WTC11 (cell line): ENCODE measurements around the gene CACYBP. TPM values are rescaled to one million over a fixed set of nuclear protein-coding genes. Genes with fewer than 3 reads are reported as not detected.

Source experiments
- ATAC-seq: fragments of 200-7000 bp; cut with Tn5 transposase; 2 replicates; pipeline ENCODE4 v1.10.0; 2021; ENCODE audit warnings: mild to moderate bottlenecking, moderate library complexity
- CTCF ChIA-PET: fragments of 300-600 bp; sonication (Branson Sonifier 250); formaldehyde crosslinking; loops from one replicate; lab custom pipeline; 2021; ENCODE audit warnings: antibody characterized with exemption; lab: Charles Lee
- POLR2A ChIA-PET: fragments of 350-600 bp; sonication (Branson Sonifier 250); formaldehyde crosslinking; loops from one replicate; lab custom pipeline; 2021; ENCODE audit warnings: antibody characterized with exemption; lab: Charles Lee
- DNase-seq: peaks from one replicate; pipeline ENCODE4 v3.0.0; 2021; ENCODE audit warnings: low spot score
- H3K27ac Mint-ChIP-seq: 2 replicates; pipeline ENCODE4 v1.8.0; 2021; ENCODE audit warnings: mixed read lengths
- H3K27me3 Mint-ChIP-seq: 2 replicates; pipeline ENCODE4 v1.8.0; 2021; ENCODE audit warnings: low read depth, mild to moderate bottlenecking, moderate library complexity, mixed read lengths
- H3K36me3 Mint-ChIP-seq: 2 replicates; pipeline ENCODE4 v1.8.0; 2021; ENCODE audit warnings: mixed read lengths
- H3K4me1 Mint-ChIP-seq: 2 replicates; pipeline ENCODE4 v1.8.0; 2022; ENCODE audit warnings: mixed read lengths
- H3K4me3 Mint-ChIP-seq: 2 replicates; pipeline ENCODE4 v1.8.0; 2021; ENCODE audit warnings: mild to moderate bottlenecking, moderate library complexity, mixed read lengths
- H3K9me3 Mint-ChIP-seq: 2 replicates; pipeline ENCODE4 v1.8.0; 2021; ENCODE audit warnings: mixed read lengths
- AFF4 ChIP-seq: sonication (generic); formaldehyde crosslinking; IDR thresholded peaks from 2 replicates; pipeline ENCODE4 v1.8.1; 2023; ENCODE audit warnings: mild to moderate bottlenecking, missing genetic modification reagents, borderline replicate concordance
- AR ChIP-seq: fragments of 250-450 bp; sonication (Bioruptor Pico); IDR thresholded peaks from 2 replicates; pipeline ENCODE4 v1.9.0; 2021; ENCODE audit warnings: mild to moderate bottlenecking
- ATF1 ChIP-seq: sonication (generic); formaldehyde crosslinking; IDR thresholded peaks from 2 replicates; pipeline ENCODE4 v1.8.1; 2023; ENCODE audit warnings: mild to moderate bottlenecking, moderate library complexity, missing genetic modification reagents
- ATF6 ChIP-seq: sonication (generic); formaldehyde crosslinking; IDR thresholded peaks from 2 replicates; pipeline ENCODE4 v1.8.1; 2023; ENCODE audit warnings: mild to moderate bottlenecking, missing genetic modification reagents
- CBFB ChIP-seq: sonication (generic); formaldehyde crosslinking; IDR thresholded peaks from 2 replicates; pipeline ENCODE4 v1.8.1; 2022; ENCODE audit warnings: mild to moderate bottlenecking, low read depth, missing genetic modification reagents
- CTCF ChIP-seq: fragments of 200-600 bp; IDR thresholded peaks from 2 replicates; pipeline ENCODE4 v1.8.0; 2022; ENCODE audit warnings: antibody characterized with exemption
- EMX1 ChIP-seq: fragments of 250-450 bp; sonication (Bioruptor Pico); IDR thresholded peaks from 2 replicates; pipeline ENCODE4 v1.8.0; 2021; ENCODE audit warnings: mild to moderate bottlenecking
- MLX ChIP-seq: sonication (generic); formaldehyde crosslinking; IDR thresholded peaks from 2 replicates; pipeline ENCODE4 v1.8.1; 2023; ENCODE audit warnings: mild to moderate bottlenecking, missing genetic modification reagents, moderate library complexity
- SOX15 ChIP-seq: fragments of 250-450 bp; sonication (Bioruptor Pico); IDR thresholded peaks from 2 replicates; pipeline ENCODE4 v1.9.0; 2021; ENCODE audit warnings: mild to moderate bottlenecking
- TEAD1 ChIP-seq: sonication (generic); formaldehyde crosslinking; IDR thresholded peaks from 2 replicates; pipeline ENCODE4 v1.8.0; 2022; ENCODE audit warnings: mild to moderate bottlenecking, missing genetic modification reagents
- ZMAT4 ChIP-seq: fragments of 250-450 bp; sonication (Bioruptor Pico); IDR thresholded peaks from 2 replicates; pipeline ENCODE4 v1.9.0; 2021; ENCODE audit warnings: mild to moderate bottlenecking
- ZNF138 ChIP-seq: sonication (generic); formaldehyde crosslinking; conservative IDR thresholded peaks from 2 replicates; pipeline ENCODE4 v1.8.1; 2022; ENCODE audit warnings: mild to moderate bottlenecking, moderate library complexity, missing genetic modification reagents
- ZNF425 ChIP-seq: fragments of 250-450 bp; sonication (Bioruptor Pico); conservative IDR thresholded peaks from 2 replicates; pipeline ENCODE4 v1.9.0; 2021; ENCODE audit warnings: mild to moderate bottlenecking
- ZNF532 ChIP-seq: fragments of 250-450 bp; sonication (Bioruptor Pico); IDR thresholded peaks from 2 replicates; pipeline ENCODE4 v1.9.0; 2021; ENCODE audit warnings: mild to moderate bottlenecking, borderline replicate concordance
- total RNA-seq: library from RNA; stranded (reverse); gene quantifications from 3 replicates; pipeline ENCODE4 v1.2.3, GENCODE V29; 2021

Gene CACYBP
- total RNA-seq, 1 experiment from 2014 or later, result 211 TPM

GRCh38 chr1:174998569-174999215 is 1.1 kb upstream of the CACYBP start:
- no peaks in the 10 kb centered on the region for H3K9me3 Mint-ChIP-seq
- no peaks in the 10 kb centered on the region for H3K27me3 Mint-ChIP-seq
- DNase-seq (no peak), ATAC-seq (peak; percentile 0)
- peaks cover 7% of the 10 kb centered on the region; the same call in 1 of the 2 replicates for H3K36me3 Mint-ChIP-seq
- ChIA-PET POLR2A (interaction anchor here (0.6 to 3.8 kb wide), 9 partner anchors 12 to 976 kb away, joined by 3 to 27 read pairs (median 4); partner anchors contain the start of genes MRPS14 and RC3H1), CTCF (interaction anchor here (0.7 to 3.2 kb wide), 13 partner anchors 12 to 736 kb away, joined by 3 to 15 read pairs (median 6); partner anchors contain the start of gene MRPS14)
- peak; percentile 42; the same call in 1 of the 2 replicates for TF ChIP-seq TEAD1 (CRISPR knock-in tag)
- no peak for TF ChIP-seq EMX1 (CRISPR knock-in tag)
- TF ChIP-seq AFF4 (CRISPR knock-in tag), result no peak
- TF ChIP-seq CTCF, result peak; percentile 60
- no peak for TF ChIP-seq CBFB (CRISPR knock-in tag)
- no peak for TF ChIP-seq MLX (CRISPR knock-in tag)
- no peak for TF ChIP-seq SOX15
- TF ChIP-seq ZNF425 (CRISPR knock-in tag), result 0 out of 2 replicates have a peak, but pooled peaks have one; percentile 29
- TF ChIP-seq ATF6 (CRISPR knock-in tag), result no peak
- TF ChIP-seq AR (CRISPR knock-in tag), result no peak
- no peak for TF ChIP-seq ATF1 (CRISPR knock-in tag)
- no peak for TF ChIP-seq ZNF138 (CRISPR knock-in tag)
- TF ChIP-seq ZNF532 (CRISPR knock-in tag), result 0 out of 2 replicates have a peak, but pooled peaks have one; percentile 64
- 0 out of 2 replicates have a peak, but pooled peaks have one; percentile 7 for TF ChIP-seq ZMAT4 (CRISPR knock-in tag)
- no peak overlapping the region for H3K27ac Mint-ChIP-seq
- peaks cover 31% of the 10 kb centered on the region for H3K4me1 Mint-ChIP-seq
- no peak overlapping the region for H3K4me3 Mint-ChIP-seq
